ENCODE data around the gene CERS2.
A peak's percentile ranks its signal among the peaks of the same experiment; 100 is the strongest.
"Not testable (repeated sequence)": the region's sequence is repeated elsewhere in the genome, so short reads cannot be mapped to it uniquely, and the experiment has no call there.

Gene CERS2

GRCh38 chr1:150944856-150945255 is 29.8 kb downstream of the CERS2 start:
- H3K9me3 Mint-ChIP-seq: no peaks in the 10 kb centered on the region
- no peaks in the 10 kb centered on the region for H3K27me3 Mint-ChIP-seq
- no peaks in the 10 kb centered on the region for H3K4me1 Mint-ChIP-seq
- no peak overlapping the region for H3K27ac Mint-ChIP-seq
- CTCF ChIA-PET: interaction anchor here (1.0 kb wide), 1 partner anchor 10 kb away, joined by 3 read pairs; no protein-coding TSS in a partner anchor
- H3K4me3 Mint-ChIP-seq: no peak overlapping the region
- H3K36me3 Mint-ChIP-seq: peaks cover 62% of the 10 kb centered on the region
- DNase-seq: no peak

GRCh38 chr1:150931773-150932172 is 42.9 kb downstream of the CERS2 start:
- no peak overlapping the region for H3K4me3 Mint-ChIP-seq
- CTCF ChIA-PET: no interaction called here
- peaks cover 16% of the 10 kb centered on the region for H3K4me1 Mint-ChIP-seq
- H3K27me3 Mint-ChIP-seq: no peaks in the 10 kb centered on the region
- DNase-seq: no peak
- peak overlapping the region; percentile 65 for H3K27ac Mint-ChIP-seq
- H3K36me3 Mint-ChIP-seq: peaks cover 66% of the 10 kb centered on the region
- peaks cover 16% of the 10 kb centered on the region for H3K9me3 Mint-ChIP-seq

GRCh38 chr1:150928775-150929174 is 45.9 kb downstream of the CERS2 start:
- Mint-ChIP-seq H3K9me3 (peaks cover 16% of the 10 kb centered on the region), H3K4me1 (peaks cover 25% of the 10 kb centered on the region), H3K36me3 (peaks cover 59% of the 10 kb centered on the region)
- DNase-seq, H3K4me3 Mint-ChIP-seq, H3K27ac Mint-ChIP-seq, H3K27me3 Mint-ChIP-seq, CTCF ChIA-PET: not testable (repeated sequence)

- Mint-ChIP-seq H3K27ac (no peak overlapping the region), H3K36me3 (peaks cover 58% of the 10 kb centered on the region), H3K9me3 (peaks cover 16% of the 10 kb centered on the region), H3K4me3 (peak overlapping the region; percentile 11), H3K4me1 (peaks cover 25% of the 10 kb centered on the region), H3K27me3 (no peaks in the 10 kb centered on the region)
- no peak for DNase-seq
- CTCF ChIA-PET: no interaction called here
These were observed 46.3 kb downstream of the CERS2 start for GRCh38 chr1:150928286-150928685.

- H3K27ac Mint-ChIP-seq: no peak overlapping the region
- peak overlapping the region; percentile 96 for H3K4me3 Mint-ChIP-seq
- H3K4me1 Mint-ChIP-seq: peaks cover 29% of the 10 kb centered on the region
- no peaks in the 10 kb centered on the region for H3K27me3 Mint-ChIP-seq
- H3K9me3 Mint-ChIP-seq: peaks cover 15% of the 10 kb centered on the region
- H3K36me3 Mint-ChIP-seq: peaks cover 54% of the 10 kb centered on the region
- no peak for DNase-seq
- CTCF ChIA-PET: no interaction called here
These were observed 47.0 kb downstream of the CERS2 start for GRCh38 chr1:150927624-150928023.

- Mint-ChIP-seq H3K4me1 (peaks cover 37% of the 10 kb centered on the region), H3K27ac (peak within 1 kb of the TSS; percentile 94), H3K27me3 (no peaks in the 10 kb centered on the region), H3K4me3 (peak within 1 kb of the TSS; percentile 96), H3K36me3 (peaks cover 43% of the 10 kb centered on the region), H3K9me3 (peaks cover 6% of the 10 kb centered on the region)
- CTCF ChIA-PET: interaction anchor here (0.9 to 2.2 kb wide), 3 partner anchors 122 to 366 kb away, joined by 3 to 8 read pairs (median 3); no protein-coding TSS in a partner anchor
- peak; percentile 96 for DNase-seq
These were observed 48.4 kb downstream of the CERS2 start, which contains the start of gene SETDB1 for GRCh38 chr1:150926097-150926741. Gene SETDB1 (plus strand): TSS chr1:150926363. CDS start chr1:150927715, 1,352 bp downstream.

- CTCF ChIA-PET: interaction anchor here (2.2 kb wide), 1 partner anchor 364 kb away, joined by 8 read pairs; no protein-coding TSS in a partner anchor
- Mint-ChIP-seq H3K27me3 (no peaks in the 10 kb centered on the region), H3K36me3 (peaks cover 33% of the 10 kb centered on the region), H3K4me3 (peak overlapping the region; percentile 96), H3K27ac (peak overlapping the region; percentile 94), H3K4me1 (peaks cover 37% of the 10 kb centered on the region), H3K9me3 (peaks cover 3% of the 10 kb centered on the region)
- DNase-seq: peak; percentile 35
These were observed 49.6 kb downstream of the CERS2 start for GRCh38 chr1:150925080-150925479.

GRCh38 chr1:150922519-150922975 is 52.1 kb downstream of the CERS2 start:
- peaks cover 31% of the 10 kb centered on the region for H3K4me1 Mint-ChIP-seq
- H3K9me3 Mint-ChIP-seq: no peaks in the 10 kb centered on the region
- peak overlapping the region; percentile 19 for H3K27ac Mint-ChIP-seq
- H3K27me3 Mint-ChIP-seq: no peaks in the 10 kb centered on the region
- CTCF ChIA-PET: interaction anchor here (0.7 to 1.6 kb wide), 28 partner anchors 8 to 457 kb away, joined by 3 to 8 read pairs (median 3); no protein-coding TSS in a partner anchor
- H3K4me3 Mint-ChIP-seq: no peak overlapping the region
- peaks cover 12% of the 10 kb centered on the region for H3K36me3 Mint-ChIP-seq
- peak; percentile 86 for DNase-seq

- Mint-ChIP-seq H3K27ac (no peak overlapping the region), H3K4me1 (peaks cover 5% of the 10 kb centered on the region), H3K9me3 (no peaks in the 10 kb centered on the region), H3K4me3 (no peak overlapping the region), H3K27me3 (peaks cover 7% of the 10 kb centered on the region), H3K36me3 (no peaks in the 10 kb centered on the region)
- no peak for DNase-seq
- CTCF ChIA-PET: interaction anchor here (0.6 kb wide), 1 partner anchor 80 kb away, joined by 3 read pairs; no protein-coding TSS in a partner anchor
These were observed 57.2 kb downstream of the CERS2 start for GRCh38 chr1:150917387-150917786.
